ENCODE data around the gene SSR3.
"Not testable (repeated sequence)": the region's sequence is repeated elsewhere in the genome, so short reads cannot be mapped to it uniquely, and the experiment has no call there.

The SSR3 gene

DNA sequence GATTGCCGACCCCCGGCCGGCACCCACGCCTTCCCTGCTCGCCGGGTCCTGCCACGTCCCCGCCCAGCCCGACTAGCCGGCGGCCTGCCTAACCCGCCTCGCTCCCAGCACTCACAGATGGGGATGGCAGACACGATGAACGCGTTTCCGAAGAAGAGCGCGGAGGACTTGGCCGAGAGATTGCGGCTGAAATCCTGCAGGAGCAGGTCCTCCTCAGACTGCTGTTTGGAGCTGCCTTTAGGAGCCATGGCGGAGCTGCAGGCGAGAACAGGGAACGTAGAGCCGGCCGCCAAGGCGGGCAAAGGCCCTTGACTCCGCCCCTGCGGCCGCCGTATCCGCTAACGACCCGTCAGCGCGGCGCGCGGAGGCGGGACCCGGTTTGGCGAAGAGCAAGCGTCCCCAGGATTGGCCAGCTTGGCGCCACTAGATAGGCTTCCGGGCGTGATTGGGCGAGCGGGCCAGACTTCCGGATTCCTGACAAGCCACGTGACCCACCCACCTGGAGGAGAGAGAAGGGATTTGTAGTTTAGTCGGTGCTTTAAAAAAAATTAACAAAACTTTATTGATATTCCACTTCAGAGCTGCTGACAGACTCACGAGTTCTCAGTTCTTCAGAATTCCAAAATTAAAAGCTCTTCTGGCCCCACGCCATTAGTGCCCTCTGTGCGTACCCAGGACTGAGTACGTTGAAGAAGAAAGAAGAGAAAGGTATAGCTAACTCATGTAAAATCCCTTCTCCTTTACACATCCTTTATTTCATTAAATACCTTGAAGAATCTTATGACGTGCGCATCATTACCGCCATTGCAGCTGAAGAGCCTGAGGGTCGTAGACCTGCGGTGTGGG, at the start of gene SSR3:
Gene SSR3 (minus strand): TSS at position 276 of the 846 bp plus-strand sequence. CDS start 28 bp downstream, at position 248.
- DNase-seq (ENCODE audit: insufficient read length, low spot score) (peak; percentile 75), FAIRE-seq (peak; percentile 98)

DNA sequence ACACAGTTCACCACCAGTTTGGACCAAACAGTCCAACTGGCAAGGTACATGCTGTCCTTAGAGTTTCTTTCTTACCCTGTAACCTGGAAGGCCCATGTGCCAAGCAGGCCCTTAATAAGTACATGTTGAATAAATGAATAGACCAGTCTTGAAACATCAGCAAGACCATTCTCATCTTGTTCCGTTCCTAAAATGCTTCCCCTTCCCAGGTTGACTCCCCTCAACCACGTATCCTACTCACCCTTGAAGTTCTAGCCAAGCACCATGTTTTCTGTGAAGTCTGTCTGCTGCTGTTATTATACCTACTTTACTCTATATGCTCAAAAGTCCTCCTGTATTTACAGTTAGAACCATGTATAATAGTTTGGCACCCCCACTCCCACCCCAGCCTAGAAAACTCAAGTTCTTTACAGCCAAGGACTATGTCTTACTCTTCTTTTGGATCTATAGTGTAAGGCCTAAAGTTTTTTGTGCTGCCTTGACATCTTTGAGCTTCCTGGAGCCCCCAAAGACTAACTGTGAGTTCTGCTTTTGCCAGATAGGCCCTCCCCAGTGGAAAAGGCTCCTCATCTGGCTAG, 49.2 kb upstream of the SSR3 start:
- DNase-seq (ENCODE audit: insufficient read length, low spot score) (no peak), FAIRE-seq (no peak)

GRCh38 chr3:156603379-156604017, 48.6 kb upstream of the SSR3 start:
- no peak for FAIRE-seq
- no peak for DNase-seq (ENCODE audit: insufficient read length, low spot score)

DNA sequence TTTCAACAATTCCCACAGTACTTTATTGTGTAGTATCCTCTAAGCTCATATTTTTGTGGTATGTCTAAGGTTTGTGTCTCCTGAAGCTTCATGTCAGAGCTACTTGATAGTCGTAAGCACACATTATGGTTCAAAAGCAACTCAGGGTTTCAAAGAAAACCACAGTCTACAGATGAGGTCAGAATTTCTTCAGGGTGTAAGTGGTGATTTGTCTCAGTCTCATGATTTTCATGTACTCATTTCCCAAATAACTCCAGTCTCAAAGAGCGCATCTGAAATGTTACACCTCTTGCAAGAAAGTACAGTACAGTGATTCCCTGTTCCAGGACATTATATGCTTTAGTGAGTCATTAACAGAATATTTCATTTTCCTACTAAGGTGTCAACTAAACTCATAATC, 47.5 kb upstream of the SSR3 start:
- no peak for FAIRE-seq

GRCh38 chr3:156601497-156601896, 46.6 kb upstream of the SSR3 start:
- no peak for FAIRE-seq

More for the DNA sequence above, 47.5 kb upstream of the SSR3 start:
- DNase-seq (ENCODE audit: insufficient read length, low spot score): no peak

GRCh38 chr3:156600834-156601233, 45.9 kb upstream of the SSR3 start:
- FAIRE-seq (no peak), DNase-seq (ENCODE audit: insufficient read length, low spot score) (no peak)

More at GRCh38 chr3:156601497-156601896, 46.6 kb upstream of the SSR3 start:
- DNase-seq (ENCODE audit: insufficient read length, low spot score): no peak

DNA sequence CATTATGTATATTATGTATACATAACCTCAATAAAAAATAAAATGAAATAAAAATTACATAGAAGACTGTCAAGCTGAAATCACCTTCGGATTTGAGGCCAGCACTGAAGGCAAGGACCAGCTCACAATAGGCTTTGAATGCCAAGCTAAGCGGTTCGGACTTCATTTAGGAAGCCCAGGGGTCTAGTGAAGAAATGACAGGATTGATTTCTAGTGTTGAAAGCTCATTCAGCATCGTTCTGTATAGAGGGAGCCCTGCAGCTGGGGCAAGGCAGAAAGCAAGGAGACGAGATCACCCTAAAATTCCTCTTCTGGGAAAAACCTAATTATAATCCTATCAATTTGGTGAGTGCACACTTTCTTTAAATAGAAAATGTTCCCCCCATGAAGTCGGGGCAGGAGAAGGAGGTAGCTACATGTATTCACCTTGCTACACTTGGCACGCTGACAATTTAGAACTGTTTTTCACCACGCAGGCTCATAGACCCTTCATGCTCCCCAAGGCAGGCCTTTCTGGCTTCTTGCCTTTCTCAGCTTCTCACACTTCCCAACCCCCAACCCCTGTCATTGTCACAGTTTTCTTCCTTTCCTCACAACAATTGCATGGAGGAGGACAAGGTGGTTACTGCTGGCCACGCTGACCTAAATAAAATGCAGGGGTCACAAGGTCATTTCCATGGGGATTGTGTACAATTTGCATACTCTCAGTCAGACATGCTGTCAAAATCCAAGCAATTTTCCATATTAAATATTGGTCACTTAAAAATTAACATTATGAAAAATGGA, 44.4 kb upstream of the SSR3 start:
- FAIRE-seq (no peak), DNase-seq (ENCODE audit: insufficient read length, low spot score) (no peak)

DNA sequence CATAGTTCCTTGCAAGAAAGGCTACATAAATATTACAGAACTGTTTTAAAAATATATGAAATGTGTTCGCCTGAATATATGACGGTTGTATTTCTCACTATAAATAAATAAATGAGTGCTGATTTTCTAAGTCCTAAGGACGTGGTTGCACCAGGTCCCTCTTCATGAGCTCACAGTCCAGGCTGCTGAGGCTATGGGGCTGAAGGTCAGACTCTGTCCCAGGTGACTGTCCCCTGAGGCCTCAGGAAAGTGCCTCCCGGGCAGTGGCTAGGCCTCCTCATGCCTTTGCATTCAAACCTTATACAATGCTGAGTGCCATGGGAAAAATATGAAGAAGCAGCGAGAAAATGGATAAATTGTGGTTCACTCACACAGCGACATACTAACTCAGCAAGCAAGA, 43.5 kb upstream of the SSR3 start:
- FAIRE-seq (no peak), DNase-seq (ENCODE audit: insufficient read length, low spot score) (no peak)

GRCh38 chr3:156594219-156594683, 39.3 kb upstream of the SSR3 start:
- no peak for DNase-seq (ENCODE audit: insufficient read length, low spot score)
- FAIRE-seq: peak; percentile 80

- FAIRE-seq: peak; percentile 81
- DNase-seq (ENCODE audit: insufficient read length, low spot score): no peak
Observed at GRCh38 chr3:156593814-156594213, 38.9 kb upstream of the SSR3 start.

DNA sequence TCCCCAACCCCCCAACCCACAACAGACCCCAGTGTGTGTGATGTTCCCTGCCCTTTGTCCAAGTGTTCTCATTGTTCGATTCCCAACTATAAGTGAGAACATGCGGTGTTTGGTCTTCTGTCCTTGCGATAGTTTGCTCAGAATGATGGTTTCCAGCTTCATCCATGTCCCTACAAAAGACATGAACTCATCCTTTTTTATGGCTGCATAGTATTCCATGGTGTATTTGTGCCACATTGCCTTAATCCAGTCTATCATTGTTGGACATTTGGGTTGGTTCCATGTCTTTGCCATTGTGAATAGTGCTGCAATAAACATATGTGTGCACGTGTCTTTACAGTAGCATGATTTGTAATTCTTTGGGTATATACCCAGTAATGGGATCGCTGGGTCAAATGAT, 34.9 kb upstream of the SSR3 start:
- not testable (repeated sequence) for FAIRE-seq; DNase-seq (ENCODE audit: insufficient read length, low spot score)

DNA sequence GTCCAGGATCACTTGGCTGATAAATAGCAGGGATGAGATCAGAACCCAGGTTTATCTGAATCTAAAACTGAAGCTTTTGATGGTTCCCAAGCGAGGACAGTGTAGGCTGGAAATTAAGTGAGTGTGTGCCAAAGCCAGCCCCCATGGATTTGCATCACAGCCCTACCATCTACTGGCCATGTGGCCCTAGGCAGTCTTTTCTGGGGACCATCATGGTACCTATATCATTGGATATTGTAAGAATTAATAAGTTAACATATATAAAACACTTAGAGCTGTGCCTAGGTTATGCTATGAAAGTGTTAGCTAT, 32.8 kb upstream of the SSR3 start:
- no peak for DNase-seq (ENCODE audit: insufficient read length, low spot score)
- no peak for FAIRE-seq

DNA sequence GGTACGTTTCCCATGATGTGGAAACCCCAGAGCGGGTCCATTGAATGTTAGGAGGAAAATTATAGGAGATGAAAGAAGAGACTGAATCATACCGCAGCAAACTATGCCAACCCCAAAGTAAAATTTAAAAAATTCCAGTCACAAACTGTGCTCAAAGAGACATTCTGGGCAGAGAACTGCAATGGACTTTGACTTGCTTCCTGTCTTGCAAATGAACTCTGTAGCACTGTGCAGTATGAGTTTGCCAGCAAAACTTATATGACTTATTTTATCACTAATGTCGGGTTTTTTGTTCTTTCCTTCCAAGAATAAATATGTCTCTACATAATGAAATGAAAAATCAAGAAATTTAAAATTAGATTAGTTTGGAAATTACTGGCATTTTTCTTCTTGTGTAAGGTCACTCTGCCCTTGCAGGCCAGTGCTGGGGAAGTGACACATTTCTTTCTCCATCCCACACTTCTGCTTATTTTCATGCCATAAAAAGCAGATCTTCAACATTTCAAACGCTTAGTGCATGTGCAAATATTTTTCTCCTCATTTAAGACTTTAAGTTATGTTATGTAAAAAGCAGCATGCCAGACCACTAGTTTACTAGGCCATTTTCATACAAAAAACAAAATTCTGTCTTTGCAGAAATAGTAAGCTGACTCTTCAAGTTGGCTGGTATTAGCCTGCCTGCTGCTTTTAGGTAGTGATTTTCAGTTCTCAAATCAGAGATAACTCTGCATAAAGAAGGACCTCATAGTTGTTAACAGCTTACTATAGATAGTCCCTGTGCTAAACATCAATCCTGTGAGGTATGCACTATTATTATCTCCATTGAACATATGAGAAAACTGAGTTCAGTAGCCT, 32.2 kb upstream of the SSR3 start:
- FAIRE-seq (peak; percentile 85), DNase-seq (ENCODE audit: insufficient read length, low spot score) (no peak)

- no peak for DNase-seq (ENCODE audit: insufficient read length, low spot score)
- peak; percentile 77 for FAIRE-seq
Observed at GRCh38 chr3:156583469-156583868, 28.6 kb upstream of the SSR3 start.

GRCh38 chr3:156582532-156583183, 27.7 kb upstream of the SSR3 start:
- FAIRE-seq (peak; percentile 90), DNase-seq (ENCODE audit: insufficient read length, low spot score) (no peak)

- FAIRE-seq: no peak
- DNase-seq (ENCODE audit: insufficient read length, low spot score): no peak
Observed at GRCh38 chr3:156581954-156582353, 27.0 kb upstream of the SSR3 start.

DNA sequence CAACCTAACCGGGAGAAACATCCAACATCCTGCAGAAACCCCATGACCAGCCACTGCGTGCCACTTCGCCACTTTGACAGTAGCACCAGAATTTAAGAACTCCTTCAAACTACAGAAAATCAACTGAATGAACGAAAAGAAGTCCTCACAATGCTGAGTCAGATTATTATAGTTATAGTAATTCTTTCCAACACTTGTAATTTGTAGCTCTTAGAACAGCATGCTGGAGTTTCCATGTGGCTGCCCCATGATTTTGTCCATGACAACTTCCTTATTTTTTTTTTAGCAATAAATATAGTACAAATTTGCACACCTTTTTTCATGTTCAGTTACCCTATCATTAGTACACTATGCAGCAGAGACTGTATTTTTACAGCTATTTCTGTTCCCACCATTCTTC, 26.1 kb upstream of the SSR3 start:
- no peak for FAIRE-seq
- no peak for DNase-seq (ENCODE audit: insufficient read length, low spot score)

DNA sequence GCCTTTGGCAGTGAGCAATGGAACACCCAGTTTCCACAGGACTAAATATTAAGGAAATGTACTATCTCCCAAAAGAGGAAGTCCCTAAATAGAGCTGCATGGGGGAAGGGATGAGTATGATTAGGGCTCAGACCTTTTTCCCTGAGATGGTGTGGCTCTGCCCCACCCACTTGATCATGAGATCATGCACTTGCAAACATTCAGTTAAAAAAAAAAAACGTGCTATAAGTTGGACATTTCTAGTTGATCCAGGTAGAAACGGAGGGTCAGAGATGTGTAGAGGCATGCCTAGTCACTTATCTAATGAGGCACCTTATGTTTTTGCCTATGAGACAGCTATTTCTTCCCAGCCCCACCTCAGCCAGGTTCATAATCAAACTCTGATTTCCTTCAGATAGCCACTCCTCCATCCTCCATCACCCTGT, 24.5 kb upstream of the SSR3 start:
- FAIRE-seq (no peak), DNase-seq (ENCODE audit: insufficient read length, low spot score) (no peak)

- FAIRE-seq (no peak), DNase-seq (ENCODE audit: insufficient read length, low spot score) (no peak)
Observed at GRCh38 chr3:156577736-156578135, 22.8 kb upstream of the SSR3 start.
